Upper lobe of left lung (tissue), 4 donors: ENCODE measurements around the gene MGLL.

Source experiments
- EP300 ChIP-seq, 4 donors: sonication (generic); formaldehyde crosslinking; IDR thresholded peaks; one replicate each; pipeline ENCODE4 v1.5.1; 2017; ENCODE audit warnings: antibody characterized with exemption in 4 of 4, control low read depth in 2 of 4
- POLR2A ChIP-seq, 4 donors: fragments of 450-650 bp; IDR thresholded peaks; one replicate each; pipeline ENCODE4 v1.5.1; 2016 to 2017; ENCODE audit warnings: antibody characterized with exemption in 4 of 4, mild to moderate bottlenecking in 2 of 4
- POLR2AphosphoS5 ChIP-seq, 2 donors: sonication (generic); formaldehyde crosslinking; IDR thresholded peaks; one replicate each; pipeline ENCODE4 v1.5.1; 2017; ENCODE audit warnings: antibody characterized with exemption in 2 of 2
- TF ChIP-seq, protein P1 (sequence below), 6 experiments: fragments of 450-650 bp in 4 of 6; fragments of 200-600 bp in 2 of 6; sonication (generic) in 2 of 6; IDR thresholded peaks; one replicate each; pipeline ENCODE4 v1.5.1; 2016 to 2019; ENCODE audit warnings: antibody characterized with exemption in 6 of 6

- TF ChIP-seq POLR2A (IDR thresholded peaks at IDR 0.05) (no peak), POLR2AphosphoS5 (IDR thresholded peaks at IDR 0.05) (no peak), EP300 (IDR thresholded peaks at IDR 0.05) (no peak)
- TF ChIP-seq, protein P1, sequence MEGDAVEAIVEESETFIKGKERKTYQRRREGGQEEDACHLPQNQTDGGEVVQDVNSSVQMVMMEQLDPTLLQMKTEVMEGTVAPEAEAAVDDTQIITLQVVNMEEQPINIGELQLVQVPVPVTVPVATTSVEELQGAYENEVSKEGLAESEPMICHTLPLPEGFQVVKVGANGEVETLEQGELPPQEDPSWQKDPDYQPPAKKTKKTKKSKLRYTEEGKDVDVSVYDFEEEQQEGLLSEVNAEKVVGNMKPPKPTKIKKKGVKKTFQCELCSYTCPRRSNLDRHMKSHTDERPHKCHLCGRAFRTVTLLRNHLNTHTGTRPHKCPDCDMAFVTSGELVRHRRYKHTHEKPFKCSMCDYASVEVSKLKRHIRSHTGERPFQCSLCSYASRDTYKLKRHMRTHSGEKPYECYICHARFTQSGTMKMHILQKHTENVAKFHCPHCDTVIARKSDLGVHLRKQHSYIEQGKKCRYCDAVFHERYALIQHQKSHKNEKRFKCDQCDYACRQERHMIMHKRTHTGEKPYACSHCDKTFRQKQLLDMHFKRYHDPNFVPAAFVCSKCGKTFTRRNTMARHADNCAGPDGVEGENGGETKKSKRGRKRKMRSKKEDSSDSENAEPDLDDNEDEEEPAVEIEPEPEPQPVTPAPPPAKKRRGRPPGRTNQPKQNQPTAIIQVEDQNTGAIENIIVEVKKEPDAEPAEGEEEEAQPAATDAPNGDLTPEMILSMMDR (IDR thresholded peaks at IDR 0.05) = no peak
These were observed 82.8 kb downstream of the MGLL start for GRCh38 chr3:127739347-127740135.
